ENCODE data around the gene MLLT6. TPM values are rescaled to one million over a fixed set of nuclear protein-coding genes. Genes with fewer than 3 reads are reported as not detected.

MLLT6 gene
- total RNA-seq, 1 experiment from 2014 or later = 50.6 TPM

DNA sequence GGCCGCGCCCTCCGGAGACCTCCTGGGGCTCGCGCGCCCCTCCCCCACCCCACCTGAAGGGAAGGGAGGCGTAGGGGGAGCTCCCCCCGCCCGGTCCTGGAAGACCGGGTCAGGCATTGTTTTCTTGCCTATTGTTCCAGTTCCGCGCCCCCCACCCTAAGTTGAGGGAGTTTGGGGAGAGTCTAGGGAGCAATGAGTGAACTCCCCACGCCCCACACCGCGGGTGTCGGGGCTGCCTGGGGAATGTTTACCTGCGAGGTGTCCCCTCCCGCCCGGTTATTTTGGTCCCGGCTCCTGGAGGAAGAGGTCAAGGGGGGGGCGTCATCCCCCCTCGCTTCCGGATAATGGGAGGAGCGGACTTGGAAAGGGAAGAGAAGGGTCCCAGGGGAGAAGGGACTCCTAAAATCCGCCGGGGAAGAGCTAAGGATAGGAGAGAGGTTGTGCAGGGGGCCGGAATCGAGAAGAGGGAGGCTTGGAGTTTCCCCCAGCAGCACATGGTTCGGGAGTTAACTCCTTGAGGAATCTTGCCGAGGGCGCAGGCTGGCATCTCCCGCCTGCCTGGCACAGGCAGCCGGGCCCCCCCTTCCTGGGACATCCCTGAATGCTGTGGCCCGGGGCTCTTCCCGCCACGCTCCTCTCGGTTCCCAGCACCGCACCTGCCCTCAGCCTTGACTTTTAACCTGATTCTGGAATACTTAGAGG, 881 bp downstream of the MLLT6 start:
- ChIA-PET POLR2A (interaction anchor here (0.6 kb wide), 2 partner anchors 159 to 193 kb away, joined by 3 to 7 read pairs; no protein-coding TSS in a partner anchor), CTCF (no interaction called here)
- Histone ChIP-seq H3K27me3 (ENCODE audit: control insufficient read depth, insufficient read depth, low read length) (no peaks in the 10 kb centered on the region), H3K36me3 (ENCODE audit: control insufficient read depth, insufficient read depth, low read length) (no peaks in the 10 kb centered on the region; the same call in 1 of the 2 replicates), H3K4me1 (ENCODE audit: control insufficient read depth, insufficient read depth, low read length) (peaks cover 8% of the 10 kb centered on the region), H3K27ac (ENCODE audit: low read length) (peak overlapping the region; percentile 66), H3K4me3 (ENCODE audit: low read depth in 2 of 2, low read length in 2 of 2) (peak overlapping the region; percentile 67 to 79), H3K9me3 (ENCODE audit: control insufficient read depth, insufficient read depth, low read depth, low read length) (no peaks in the 10 kb centered on the region)
- intact Hi-C loops (cut with micrococcal nuclease; ENCODE audit: unreplicated experiment) (no loop called here), in situ Hi-C loops (cut with HindIII; ENCODE audit: low pct_unique_long_range_greater_than_20kb, low sequenced_read_pairs) (no loop called here)
- BruUV-seq (replicated peaks) = no TSS peak
- TF ChIP-seq, protein P1, sequence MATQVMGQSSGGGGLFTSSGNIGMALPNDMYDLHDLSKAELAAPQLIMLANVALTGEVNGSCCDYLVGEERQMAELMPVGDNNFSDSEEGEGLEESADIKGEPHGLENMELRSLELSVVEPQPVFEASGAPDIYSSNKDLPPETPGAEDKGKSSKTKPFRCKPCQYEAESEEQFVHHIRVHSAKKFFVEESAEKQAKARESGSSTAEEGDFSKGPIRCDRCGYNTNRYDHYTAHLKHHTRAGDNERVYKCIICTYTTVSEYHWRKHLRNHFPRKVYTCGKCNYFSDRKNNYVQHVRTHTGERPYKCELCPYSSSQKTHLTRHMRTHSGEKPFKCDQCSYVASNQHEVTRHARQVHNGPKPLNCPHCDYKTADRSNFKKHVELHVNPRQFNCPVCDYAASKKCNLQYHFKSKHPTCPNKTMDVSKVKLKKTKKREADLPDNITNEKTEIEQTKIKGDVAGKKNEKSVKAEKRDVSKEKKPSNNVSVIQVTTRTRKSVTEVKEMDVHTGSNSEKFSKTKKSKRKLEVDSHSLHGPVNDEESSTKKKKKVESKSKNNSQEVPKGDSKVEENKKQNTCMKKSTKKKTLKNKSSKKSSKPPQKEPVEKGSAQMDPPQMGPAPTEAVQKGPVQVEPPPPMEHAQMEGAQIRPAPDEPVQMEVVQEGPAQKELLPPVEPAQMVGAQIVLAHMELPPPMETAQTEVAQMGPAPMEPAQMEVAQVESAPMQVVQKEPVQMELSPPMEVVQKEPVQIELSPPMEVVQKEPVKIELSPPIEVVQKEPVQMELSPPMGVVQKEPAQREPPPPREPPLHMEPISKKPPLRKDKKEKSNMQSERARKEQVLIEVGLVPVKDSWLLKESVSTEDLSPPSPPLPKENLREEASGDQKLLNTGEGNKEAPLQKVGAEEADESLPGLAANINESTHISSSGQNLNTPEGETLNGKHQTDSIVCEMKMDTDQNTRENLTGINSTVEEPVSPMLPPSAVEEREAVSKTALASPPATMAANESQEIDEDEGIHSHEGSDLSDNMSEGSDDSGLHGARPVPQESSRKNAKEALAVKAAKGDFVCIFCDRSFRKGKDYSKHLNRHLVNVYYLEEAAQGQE (IDR thresholded peaks at IDR 0.05; ENCODE audit: insufficient read depth in 1 of 2, low read depth in 2 of 2, low read length in 1 of 2) = no peak
- no peak for TF ChIP-seq POLR2AphosphoS5 (IDR thresholded peaks at IDR 0.05; ENCODE audit: low read depth, low read length)
- TF ChIP-seq, protein P2, sequence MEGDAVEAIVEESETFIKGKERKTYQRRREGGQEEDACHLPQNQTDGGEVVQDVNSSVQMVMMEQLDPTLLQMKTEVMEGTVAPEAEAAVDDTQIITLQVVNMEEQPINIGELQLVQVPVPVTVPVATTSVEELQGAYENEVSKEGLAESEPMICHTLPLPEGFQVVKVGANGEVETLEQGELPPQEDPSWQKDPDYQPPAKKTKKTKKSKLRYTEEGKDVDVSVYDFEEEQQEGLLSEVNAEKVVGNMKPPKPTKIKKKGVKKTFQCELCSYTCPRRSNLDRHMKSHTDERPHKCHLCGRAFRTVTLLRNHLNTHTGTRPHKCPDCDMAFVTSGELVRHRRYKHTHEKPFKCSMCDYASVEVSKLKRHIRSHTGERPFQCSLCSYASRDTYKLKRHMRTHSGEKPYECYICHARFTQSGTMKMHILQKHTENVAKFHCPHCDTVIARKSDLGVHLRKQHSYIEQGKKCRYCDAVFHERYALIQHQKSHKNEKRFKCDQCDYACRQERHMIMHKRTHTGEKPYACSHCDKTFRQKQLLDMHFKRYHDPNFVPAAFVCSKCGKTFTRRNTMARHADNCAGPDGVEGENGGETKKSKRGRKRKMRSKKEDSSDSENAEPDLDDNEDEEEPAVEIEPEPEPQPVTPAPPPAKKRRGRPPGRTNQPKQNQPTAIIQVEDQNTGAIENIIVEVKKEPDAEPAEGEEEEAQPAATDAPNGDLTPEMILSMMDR (IDR thresholded peaks at IDR 0.05) = no peak
- TF ChIP-seq SIN3A (IDR thresholded peaks at IDR 0.05; ENCODE audit: borderline replicate concordance, insufficient read depth, low read depth, low read length) = no peak
- no peak for TF ChIP-seq TCF7L2 (IDR thresholded peaks at IDR 0.05; ENCODE audit: low read depth, low read length)
- ATAC-seq (0 out of 2 replicates have a peak, but pooled peaks have one; percentile 2), DNase-seq (ENCODE audit: low read depth, low spot score) (no peak)

DNA sequence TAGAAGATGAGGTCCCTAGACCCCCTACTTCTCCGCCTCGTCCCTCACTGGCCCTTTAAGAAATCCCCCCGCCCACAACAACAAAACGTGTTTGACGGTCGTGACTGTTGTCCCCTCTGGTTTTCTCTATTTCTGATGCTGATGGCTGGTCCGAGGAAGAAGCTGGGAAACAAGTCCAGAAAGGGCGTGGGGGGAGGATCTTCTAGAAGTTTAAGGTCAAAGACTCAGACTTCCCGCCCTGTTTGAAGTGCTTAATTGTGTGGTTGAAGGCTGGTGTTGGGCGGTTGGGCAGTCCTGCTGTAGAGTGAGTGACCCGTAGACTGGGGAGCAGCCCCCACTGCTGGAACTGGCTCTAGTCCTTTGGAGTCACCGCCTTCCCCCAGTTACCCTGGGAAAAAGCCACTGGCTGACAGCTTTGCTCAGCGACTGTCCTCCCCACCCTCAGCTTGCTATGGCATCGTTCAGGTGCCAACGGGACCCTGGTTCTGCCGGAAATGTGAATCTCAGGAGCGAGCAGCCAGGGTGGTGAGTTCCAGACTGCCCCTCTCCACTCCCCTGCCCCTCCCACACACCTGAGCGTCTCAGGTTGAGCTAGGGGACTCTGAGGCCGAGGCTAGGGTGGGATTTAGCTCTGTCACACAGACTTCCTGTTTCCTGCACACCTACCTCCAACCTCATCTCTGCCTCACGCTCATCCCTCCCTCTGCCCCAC, 1.6 kb downstream of the MLLT6 start:
- CTCF ChIA-PET = no interaction called here
- peak overlapping the region; percentile 66 for H3K27ac ChIP-seq (ENCODE audit: low read length)
- intact Hi-C loops (cut with micrococcal nuclease; ENCODE audit: unreplicated experiment) = no loop called here
- H3K9me3 ChIP-seq (ENCODE audit: control insufficient read depth, insufficient read depth, low read depth, low read length) = no peaks in the 10 kb centered on the region
- DNase-seq (ENCODE audit: low read depth, low spot score) (no peak), ATAC-seq (no peak)
- POLR2A ChIA-PET = interaction anchor here (0.6 kb wide), 1 partner anchor 194 kb away, joined by 3 read pairs; no protein-coding TSS in a partner anchor
- H3K4me3 ChIP-seq (ENCODE audit: low read depth in 2 of 2, low read length in 2 of 2) = peak overlapping the region; percentile 67 to 79
- H3K4me1 ChIP-seq (ENCODE audit: control insufficient read depth, insufficient read depth, low read length) = peaks cover under 1% of the 10 kb centered on the region
- TF ChIP-seq TCF7L2 (IDR thresholded peaks at IDR 0.05; ENCODE audit: low read depth, low read length) = no peak
- TF ChIP-seq, protein P1 (IDR thresholded peaks at IDR 0.05; ENCODE audit: insufficient read depth in 1 of 2, low read depth in 2 of 2, low read length in 1 of 2) = no peak
- TF ChIP-seq, protein P2 (IDR thresholded peaks at IDR 0.05) = no peak
- no peak for TF ChIP-seq POLR2AphosphoS5 (IDR thresholded peaks at IDR 0.05; ENCODE audit: low read depth, low read length)
- TF ChIP-seq SIN3A (IDR thresholded peaks at IDR 0.05; ENCODE audit: borderline replicate concordance, insufficient read depth, low read depth, low read length) = no peak
- H3K27me3 ChIP-seq (ENCODE audit: control insufficient read depth, insufficient read depth, low read length) = no peaks in the 10 kb centered on the region
- H3K36me3 ChIP-seq (ENCODE audit: control insufficient read depth, insufficient read depth, low read length) = no peaks in the 10 kb centered on the region; the same call in 1 of the 2 replicates
- no TSS peak for BruUV-seq (replicated peaks)
- in situ Hi-C loops (cut with HindIII; ENCODE audit: low pct_unique_long_range_greater_than_20kb, low sequenced_read_pairs) = no loop called here

All from Panc1 (cell line).